ENCODE measurements around the gene DIS3L2. TPM values are rescaled to one million over a fixed set of nuclear protein-coding genes. Genes with fewer than 3 reads are reported as not detected.

Gene DIS3L2
- total RNA-seq, 1 donor from 2014 or later = 34.3 TPM

GRCh38 chr2:232374356-232374755 lies 412.8 kb downstream of the DIS3L2 start:
- Mint-ChIP-seq H3K4me1 (ENCODE audit: unreplicated experiment) (no peaks in the 10 kb centered on the region), H3K36me3 (ENCODE audit: unreplicated experiment) (no peaks in the 10 kb centered on the region), H3K27me3 (ENCODE audit: unreplicated experiment) (peaks cover 2% of the 10 kb centered on the region), H3K4me3 (ENCODE audit: unreplicated experiment) (no peak overlapping the region), H3K9me3 (ENCODE audit: unreplicated experiment) (no peaks in the 10 kb centered on the region), H3K27ac (ENCODE audit: unreplicated experiment) (no peak overlapping the region)
- TF ChIP-seq CTCF (IDR thresholded peaks at IDR 0.05) = no peak
- no peak for DNase-seq (ENCODE audit: extremely low spot score, unreplicated experiment)

GRCh38 chr2:232375164-232375563 lies 413.7 kb downstream of the DIS3L2 start:
- Mint-ChIP-seq H3K27ac (ENCODE audit: unreplicated experiment) (no peak overlapping the region), H3K4me3 (ENCODE audit: unreplicated experiment) (no peak overlapping the region), H3K27me3 (ENCODE audit: unreplicated experiment) (peaks cover 2% of the 10 kb centered on the region), H3K9me3 (ENCODE audit: unreplicated experiment) (no peaks in the 10 kb centered on the region), H3K4me1 (ENCODE audit: unreplicated experiment) (no peaks in the 10 kb centered on the region), H3K36me3 (ENCODE audit: unreplicated experiment) (no peaks in the 10 kb centered on the region)
- DNase-seq (ENCODE audit: extremely low spot score, unreplicated experiment) = no peak
- TF ChIP-seq CTCF (IDR thresholded peaks at IDR 0.05) = no peak

- Mint-ChIP-seq H3K4me3 (ENCODE audit: unreplicated experiment) (no peak overlapping the region), H3K4me1 (ENCODE audit: unreplicated experiment) (no peaks in the 10 kb centered on the region), H3K36me3 (ENCODE audit: unreplicated experiment) (no peaks in the 10 kb centered on the region), H3K9me3 (ENCODE audit: unreplicated experiment) (no peaks in the 10 kb centered on the region), H3K27me3 (ENCODE audit: unreplicated experiment) (peaks cover 2% of the 10 kb centered on the region), H3K27ac (ENCODE audit: unreplicated experiment) (no peak overlapping the region)
- no peak for DNase-seq (ENCODE audit: extremely low spot score, unreplicated experiment)
- no peak for TF ChIP-seq CTCF (IDR thresholded peaks at IDR 0.05)
Measured at GRCh38 chr2:232376260-232376659, 414.7 kb downstream of the DIS3L2 start.

- no peak for TF ChIP-seq CTCF (IDR thresholded peaks at IDR 0.05)
- H3K4me3 Mint-ChIP-seq (ENCODE audit: unreplicated experiment) = no peak overlapping the region
- peaks cover 2% of the 10 kb centered on the region for H3K27me3 Mint-ChIP-seq (ENCODE audit: unreplicated experiment)
- no peak overlapping the region for H3K27ac Mint-ChIP-seq (ENCODE audit: unreplicated experiment)
- H3K4me1 Mint-ChIP-seq (ENCODE audit: unreplicated experiment) = no peaks in the 10 kb centered on the region
- DNase-seq (ENCODE audit: extremely low spot score, unreplicated experiment) = no peak
- no peaks in the 10 kb centered on the region for H3K36me3 Mint-ChIP-seq (ENCODE audit: unreplicated experiment)
- no peaks in the 10 kb centered on the region for H3K9me3 Mint-ChIP-seq (ENCODE audit: unreplicated experiment)
Measured at GRCh38 chr2:232376713-232377112, 415.2 kb downstream of the DIS3L2 start.

GRCh38 chr2:232377319-232377718 lies 415.8 kb downstream of the DIS3L2 start:
- Mint-ChIP-seq H3K9me3 (ENCODE audit: unreplicated experiment) (no peaks in the 10 kb centered on the region), H3K27me3 (ENCODE audit: unreplicated experiment) (peaks cover 2% of the 10 kb centered on the region), H3K4me1 (ENCODE audit: unreplicated experiment) (peaks cover 3% of the 10 kb centered on the region), H3K27ac (ENCODE audit: unreplicated experiment) (no peak overlapping the region), H3K4me3 (ENCODE audit: unreplicated experiment) (no peak overlapping the region), H3K36me3 (ENCODE audit: unreplicated experiment) (no peaks in the 10 kb centered on the region)
- no peak for DNase-seq (ENCODE audit: extremely low spot score, unreplicated experiment)
- TF ChIP-seq CTCF (IDR thresholded peaks at IDR 0.05) = no peak
